ENCODE data around the gene SAMD10.
"Not testable (repeated sequence)": the region's sequence is repeated elsewhere in the genome, so short reads cannot be mapped to it uniquely, and the experiment has no call there.

The SAMD10 gene

DNA sequence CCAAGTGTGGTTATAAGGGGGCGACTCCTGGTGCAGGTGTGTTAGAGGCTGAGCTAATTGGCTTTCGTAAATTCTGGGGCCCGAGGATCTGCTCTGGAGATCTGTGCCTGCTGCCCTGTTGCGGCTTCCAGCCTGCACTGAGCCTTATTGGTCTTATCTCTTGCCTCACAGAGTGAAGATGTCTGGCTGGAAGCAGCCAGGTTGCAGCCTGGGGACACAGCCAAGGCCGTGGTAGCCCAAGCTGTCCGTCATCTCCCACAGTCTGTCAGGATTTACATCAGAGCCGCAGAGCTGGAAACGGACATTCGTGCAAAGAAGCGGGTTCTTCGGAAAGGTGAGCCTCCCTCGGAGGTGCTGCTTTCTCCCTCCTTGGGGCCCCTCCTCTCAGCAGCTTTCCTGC, 21.5 kb upstream of the SAMD10 start:
- no peak for DNase-seq

DNA sequence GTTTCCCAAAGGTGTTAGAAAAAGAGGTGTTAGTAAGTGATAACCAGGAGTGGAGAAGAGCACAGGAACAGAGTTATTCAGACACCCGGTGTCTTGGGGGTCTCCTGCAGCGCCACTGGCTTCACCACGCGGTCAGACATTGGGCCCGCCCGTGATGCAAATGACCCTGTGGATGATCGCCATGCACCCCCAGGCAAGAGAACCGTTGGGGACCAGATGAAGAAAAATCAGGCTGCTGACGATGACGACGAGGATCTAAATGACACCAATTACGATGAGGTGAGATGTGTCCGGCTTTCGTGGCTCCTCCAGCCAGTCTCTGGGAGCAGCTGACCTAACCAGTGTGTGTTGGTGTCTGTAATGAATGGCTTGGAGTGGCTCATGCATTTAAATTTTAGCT, 3.5 kb upstream of the SAMD10 start:
- DNase-seq = no peak

DNA sequence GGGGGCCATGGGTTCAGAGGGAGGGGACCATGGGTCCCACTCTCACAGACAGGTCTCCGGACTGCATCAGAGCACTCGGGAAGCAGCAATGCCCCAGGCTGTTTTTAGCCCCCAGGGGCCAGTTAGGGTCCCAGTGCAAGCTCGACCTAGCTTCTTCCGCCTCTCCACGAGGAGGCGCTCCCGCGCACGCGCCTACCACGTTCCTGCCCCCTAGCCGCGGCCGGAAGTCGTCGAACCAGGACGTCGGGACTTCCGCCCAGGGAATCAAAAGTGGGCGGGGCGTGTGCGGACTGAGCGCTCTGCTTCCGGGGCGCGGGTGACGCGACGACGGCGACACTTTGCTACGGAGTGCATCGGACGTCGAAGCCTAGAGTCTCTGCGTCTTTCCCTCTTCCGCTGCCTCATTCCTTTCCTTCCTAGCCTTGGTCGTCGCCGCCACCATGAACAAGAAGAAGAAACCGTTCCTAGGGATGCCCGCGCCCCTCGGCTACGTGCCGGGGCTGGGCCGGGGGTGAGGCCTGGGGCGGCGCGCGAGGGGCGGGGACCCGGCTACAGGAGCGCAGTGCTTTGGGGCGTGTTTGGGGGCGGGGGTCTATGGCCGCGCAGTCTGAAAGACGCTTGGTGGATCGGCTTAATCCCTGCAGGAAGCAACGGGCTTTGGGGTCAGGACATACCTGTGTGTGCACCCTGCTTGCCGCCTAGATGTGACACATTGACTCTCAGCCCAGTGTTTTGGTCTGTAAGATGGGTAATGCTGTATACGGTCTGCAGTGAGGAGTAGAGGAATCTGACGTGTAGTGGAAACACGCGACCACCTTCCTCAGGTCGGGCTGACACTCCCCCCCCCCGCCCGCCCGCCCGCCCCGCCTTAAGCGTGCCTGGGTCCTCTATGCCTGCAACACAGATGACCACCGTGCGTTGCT, 1.6 kb upstream of the SAMD10 start, which contains the start of gene PRPF6:
TSS of gene PRPF6 (plus strand) at position 327 of the 923 bp plus-strand sequence. CDS start at position 441, 114 bp downstream.
- peak; percentile 99 for DNase-seq

DNA sequence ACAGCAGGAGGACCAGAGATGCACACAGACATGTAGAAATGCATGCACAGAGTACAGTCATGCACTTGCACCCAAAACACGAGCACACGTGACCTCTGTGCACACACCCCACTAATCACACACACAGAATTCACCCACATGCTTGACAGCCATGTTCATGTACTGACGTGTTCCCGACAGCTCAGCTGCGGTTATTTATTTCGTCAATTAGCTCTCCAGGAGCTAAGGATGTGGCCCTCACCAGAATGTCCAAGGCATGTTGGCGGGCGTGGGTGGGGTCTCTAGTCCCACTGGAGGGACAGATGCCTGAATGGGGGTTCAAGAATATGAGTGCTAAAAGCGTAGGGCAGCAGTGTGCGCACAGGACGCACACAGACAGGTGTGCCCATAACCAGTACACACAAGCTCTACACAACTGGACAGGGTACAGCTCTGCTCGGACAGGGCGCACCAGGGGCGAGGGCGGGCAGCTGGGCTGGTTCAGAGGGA, 919 bp upstream of the SAMD10 start:
- DNase-seq = no peak

DNA sequence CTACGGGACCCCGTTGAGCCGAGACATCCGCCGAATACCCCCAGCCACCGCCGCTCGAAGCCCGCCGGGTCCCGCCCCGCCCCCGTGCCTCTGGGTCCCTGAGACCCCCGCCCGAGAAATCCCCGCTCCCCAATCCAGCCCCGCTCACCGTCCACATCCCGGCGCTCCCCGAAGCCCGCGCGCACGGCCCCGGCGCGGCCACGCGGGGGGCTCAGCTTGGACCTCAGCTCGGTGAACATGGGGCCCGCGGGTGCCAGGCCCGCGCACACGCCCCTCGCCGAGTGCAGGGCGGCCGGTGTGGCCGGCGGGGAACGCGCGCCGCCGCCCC, 249 bp downstream of the SAMD10 start:
- no peak for DNase-seq

DNA sequence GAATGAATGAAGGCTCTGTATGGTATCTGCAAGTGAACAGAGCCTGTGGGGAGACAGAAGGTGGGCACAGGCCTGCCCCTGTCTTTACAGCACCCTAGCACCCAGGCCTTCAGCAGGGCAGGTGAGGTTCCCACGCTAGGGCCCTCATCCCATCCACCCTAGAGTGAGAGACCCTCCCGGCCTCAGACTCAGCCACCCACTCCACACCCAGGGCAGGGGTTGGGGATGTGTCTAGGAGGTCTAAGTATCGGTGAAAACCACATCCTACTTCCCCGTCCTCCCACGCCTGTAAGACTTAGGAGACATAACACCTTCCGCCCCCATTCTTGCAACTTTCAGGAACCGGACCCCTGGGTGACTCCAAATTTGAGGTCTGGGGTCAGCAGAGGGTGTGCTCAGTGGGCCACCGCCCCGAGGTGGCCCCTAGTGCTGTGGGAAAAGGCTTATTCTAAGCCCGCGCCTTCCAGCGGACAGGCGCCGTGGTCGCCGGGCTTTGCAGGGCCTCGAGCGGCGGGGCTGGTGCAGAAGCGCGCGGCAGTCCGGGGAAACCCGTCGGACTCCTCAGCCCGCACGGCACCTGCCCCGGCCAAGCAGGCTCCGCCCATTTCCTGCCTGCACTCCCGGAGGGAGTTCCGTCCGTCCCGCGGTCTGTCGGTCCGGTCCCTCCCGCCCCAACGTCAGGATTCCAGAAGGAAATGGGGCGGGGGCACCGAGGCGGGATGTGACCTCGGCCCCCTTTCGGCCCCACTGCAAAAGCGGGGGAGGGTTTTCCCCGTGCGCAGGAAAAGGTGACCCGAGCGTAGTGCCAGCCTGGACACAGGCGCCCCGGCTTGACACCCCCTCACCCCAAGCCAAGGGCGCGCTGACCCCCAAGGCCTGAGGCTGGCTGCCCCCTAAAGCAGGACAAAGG, 868 bp downstream of the SAMD10 start:
- DNase-seq = peak; percentile 79

DNA sequence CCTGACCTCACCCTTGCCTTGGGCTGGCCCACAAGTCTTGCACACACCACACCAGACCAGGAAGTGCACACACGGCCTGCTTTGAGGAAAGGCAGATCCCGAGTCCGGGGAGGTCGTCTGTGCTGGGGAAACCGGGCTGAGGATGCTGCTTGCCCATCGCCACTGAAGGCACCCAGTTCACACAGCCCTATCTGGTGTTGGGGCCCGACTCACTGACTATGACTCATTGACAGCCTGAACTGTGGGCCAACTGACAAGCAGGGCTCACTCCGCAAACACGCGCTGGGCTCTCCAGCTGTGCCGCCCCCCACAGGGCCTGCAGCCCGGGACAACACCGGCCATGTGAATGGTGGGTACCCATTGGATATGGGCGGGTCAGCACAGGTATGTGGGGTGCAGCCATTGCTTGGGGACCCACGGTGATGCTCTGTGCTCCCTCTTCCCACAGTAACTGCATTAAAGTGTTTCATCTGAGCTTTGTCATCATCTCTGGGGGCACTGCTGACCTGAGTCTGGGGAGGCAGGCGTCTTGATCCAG, 1.6 kb downstream of the SAMD10 start:
- DNase-seq = no peak

DNA sequence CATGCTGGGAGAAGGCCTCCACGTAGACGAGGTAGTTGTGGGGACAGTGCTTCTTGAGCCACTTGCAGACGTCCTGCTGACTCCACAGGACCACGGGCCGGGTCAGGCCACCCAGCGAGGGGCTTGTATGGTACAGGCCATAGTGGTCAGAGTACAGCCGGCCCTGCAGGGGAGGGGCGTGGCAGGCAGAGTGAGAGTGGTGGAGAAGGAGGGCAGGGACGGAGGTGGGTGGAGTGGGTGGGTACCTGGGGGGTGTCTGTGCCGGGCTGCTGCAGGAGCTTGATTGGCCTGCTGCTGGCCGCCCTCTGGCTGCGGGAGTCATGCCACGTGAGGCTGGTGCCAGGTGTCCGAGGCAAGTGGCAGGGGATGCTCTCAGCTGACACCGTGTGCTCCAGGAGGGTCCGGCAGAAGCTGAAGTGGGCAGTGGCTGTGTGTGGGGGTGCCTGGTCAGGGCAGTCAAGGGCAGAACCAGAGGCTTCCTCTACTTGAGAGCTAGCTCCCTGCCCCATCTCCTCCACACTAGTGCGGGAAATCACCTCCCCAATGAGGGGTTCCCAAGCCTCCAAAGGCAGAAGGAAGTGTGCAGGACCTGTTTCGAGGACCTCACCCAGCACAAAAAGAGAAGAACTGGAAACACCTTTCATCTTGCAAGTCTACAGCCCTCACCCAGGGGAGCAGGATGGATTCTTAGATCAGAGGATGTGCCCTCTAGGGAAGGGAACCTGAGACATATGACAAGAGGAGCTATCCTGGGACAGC, 2.3 kb downstream of the SAMD10 start:
- DNase-seq = no peak

DNA sequence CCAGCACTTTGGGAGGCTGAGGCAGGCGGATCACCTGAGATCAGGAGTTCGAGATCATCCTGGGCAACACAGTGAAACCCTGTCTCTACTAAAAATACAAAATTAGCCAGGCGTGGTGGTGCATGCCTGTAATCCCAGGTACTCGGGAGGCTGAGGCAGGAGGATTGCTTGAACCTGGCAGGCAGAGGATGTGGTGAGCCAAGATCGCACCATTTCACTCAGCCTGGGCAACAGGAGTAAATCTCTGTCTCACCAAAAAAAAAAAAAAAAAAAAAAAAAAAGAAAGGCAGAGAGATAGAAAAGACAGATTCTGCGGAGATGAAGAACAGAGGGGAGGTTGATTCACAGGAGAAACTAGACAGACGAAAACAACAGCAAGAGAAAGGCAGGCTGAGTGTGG, 2.9 kb downstream of the SAMD10 start:
- not testable (repeated sequence) for DNase-seq

DNA sequence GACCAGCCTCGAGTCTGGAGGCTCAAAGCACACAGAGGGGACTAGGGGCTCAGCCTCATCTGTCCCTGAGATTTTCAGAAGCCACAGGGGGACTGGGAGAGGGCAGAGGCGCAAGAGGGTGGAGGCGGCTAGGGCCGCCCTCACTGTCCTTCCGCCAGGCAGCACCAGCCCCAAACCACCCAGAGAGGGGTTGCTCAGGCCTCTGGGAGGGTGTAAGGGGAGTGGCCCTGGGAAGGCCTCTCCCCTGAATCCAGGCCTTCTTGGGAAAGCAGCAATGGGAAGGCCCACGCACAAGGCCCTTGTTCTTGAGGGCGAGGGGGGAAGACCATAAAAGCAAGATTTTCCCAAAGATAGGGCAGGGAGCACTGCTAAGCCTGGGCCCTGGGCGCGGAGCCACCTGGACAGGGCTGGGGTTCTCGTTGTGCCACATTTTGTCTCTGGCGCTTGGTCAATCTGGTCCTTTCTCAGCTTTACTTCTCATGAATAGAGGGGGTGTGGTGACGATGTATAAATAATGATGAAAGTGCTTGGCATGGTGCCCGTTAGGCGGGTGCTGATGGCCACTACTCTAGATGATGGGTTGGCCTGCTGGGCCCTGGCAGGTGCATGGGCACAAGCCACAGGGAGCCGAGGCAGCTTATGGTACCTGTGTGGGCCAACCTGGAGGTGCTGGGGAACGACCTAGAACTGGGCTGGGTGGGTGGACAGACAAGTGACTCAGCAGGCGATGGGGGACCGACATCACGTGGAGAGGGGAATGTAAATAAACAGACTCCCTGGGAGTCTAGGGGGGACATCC, 4.8 kb downstream of the SAMD10 start:
- no peak for DNase-seq

DNA sequence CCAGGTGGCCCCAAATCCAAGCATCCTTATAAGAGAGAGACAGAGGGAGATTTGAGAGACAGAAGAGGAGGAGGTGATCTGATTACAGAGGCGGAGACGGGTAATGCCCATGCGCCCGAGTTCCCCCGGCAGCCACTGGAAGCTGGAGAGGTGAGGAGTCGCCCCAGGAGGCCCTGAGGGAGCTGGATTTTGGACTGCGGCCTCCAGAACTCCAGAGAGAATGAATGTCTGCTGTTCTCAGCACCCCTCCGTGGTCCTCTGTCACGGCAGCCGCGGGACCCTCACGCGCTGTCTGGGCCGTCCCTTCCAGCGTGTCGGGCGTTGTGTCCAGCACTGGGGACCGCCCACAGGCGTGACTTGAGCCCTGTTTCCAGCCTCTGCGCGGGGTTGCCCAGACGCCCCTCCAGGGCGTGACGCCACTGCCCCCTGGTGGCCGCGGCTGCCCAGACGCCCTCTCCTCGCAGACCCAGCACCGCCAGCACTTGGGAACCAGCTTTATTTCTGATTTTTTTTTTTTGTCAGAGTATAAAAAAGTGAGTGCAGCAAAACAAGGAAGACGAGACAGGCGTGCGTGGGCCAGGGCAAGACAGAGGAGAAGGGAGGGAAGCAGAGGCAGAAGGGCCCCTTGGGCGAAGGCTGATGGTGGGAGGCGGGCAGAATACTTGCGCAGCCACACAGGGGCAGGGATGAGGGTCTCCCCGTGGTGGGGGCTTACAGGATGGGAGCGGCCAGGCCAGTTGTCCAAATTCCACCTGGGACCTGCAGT, 5.6 kb downstream of the SAMD10 start:
- DNase-seq = peak; percentile 98

DNA sequence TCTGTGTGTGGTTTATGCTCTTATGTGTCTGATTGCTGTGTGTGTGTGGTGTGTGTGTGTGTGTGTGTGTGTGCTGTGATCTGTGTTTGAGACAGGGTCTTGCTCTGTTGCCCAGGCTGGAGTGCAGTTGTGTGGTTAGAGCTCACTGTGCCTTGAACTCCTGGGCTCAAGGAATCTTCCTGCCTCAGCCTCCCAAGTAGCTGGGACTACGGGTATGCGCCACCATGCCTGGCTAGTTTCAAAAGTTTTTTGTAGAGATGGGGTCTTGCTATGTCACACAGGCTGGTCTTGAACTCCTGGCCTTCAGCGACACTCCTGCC, 6.3 kb downstream of the SAMD10 start:
- DNase-seq = no peak

DNA sequence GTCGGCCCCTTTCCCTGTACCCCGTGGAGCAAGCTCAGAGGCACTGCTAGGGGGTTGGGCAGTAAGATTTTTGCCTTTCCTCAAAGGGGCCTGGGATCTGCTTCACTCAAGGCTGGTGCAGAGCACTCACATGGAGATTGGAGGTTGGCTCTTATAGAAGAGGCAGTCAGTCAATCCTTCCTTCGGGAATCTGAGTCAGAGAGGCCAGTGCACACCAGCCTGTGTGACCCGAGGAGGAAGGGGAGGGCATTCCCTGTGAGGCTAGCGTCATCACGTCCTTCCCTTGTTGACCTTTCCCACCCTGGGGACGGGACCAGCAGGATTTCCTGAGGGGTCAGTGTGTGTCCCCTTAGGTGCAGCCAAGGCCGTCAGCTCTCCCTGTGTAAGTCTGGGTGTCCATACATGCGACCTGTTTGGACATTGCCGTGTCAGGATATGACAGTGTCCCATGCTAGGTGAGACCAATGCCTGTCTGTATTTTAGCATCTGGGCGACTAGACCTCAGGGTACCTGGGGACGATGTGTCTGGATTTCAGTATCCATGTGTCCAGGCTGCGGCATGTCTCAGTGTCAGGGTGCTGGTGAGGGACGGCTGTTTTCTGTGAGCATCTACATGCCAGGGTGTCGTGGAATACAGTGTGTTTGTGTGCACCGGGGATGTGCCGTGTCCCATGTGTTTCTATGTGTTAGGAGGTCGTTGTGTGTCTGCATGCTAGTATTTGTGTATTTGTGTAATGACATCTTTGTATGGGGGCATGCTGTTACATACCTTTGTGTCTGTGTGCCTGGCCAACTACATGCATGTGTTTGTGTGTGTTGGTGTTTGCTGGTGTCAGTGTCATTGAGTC, 6.9 kb downstream of the SAMD10 start:
- DNase-seq = no peak

DNA sequence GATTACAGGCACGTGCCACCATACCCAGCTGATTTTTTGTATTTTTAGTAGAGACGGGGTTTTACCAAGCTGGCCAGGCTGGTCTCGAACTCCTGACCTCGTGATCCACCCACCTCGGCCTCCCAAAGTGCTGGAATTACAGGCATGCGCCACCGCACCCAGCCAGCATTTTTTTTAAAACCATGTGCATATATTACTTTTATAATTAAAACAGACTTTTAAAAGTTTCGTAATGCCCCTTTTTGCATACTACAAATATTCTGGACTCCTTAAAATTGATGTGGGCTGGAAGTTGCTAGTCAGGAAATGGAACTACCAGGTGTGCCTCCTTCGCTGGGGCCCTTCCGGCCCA, 7.5 kb downstream of the SAMD10 start:
- DNase-seq = not testable (repeated sequence)

DNA sequence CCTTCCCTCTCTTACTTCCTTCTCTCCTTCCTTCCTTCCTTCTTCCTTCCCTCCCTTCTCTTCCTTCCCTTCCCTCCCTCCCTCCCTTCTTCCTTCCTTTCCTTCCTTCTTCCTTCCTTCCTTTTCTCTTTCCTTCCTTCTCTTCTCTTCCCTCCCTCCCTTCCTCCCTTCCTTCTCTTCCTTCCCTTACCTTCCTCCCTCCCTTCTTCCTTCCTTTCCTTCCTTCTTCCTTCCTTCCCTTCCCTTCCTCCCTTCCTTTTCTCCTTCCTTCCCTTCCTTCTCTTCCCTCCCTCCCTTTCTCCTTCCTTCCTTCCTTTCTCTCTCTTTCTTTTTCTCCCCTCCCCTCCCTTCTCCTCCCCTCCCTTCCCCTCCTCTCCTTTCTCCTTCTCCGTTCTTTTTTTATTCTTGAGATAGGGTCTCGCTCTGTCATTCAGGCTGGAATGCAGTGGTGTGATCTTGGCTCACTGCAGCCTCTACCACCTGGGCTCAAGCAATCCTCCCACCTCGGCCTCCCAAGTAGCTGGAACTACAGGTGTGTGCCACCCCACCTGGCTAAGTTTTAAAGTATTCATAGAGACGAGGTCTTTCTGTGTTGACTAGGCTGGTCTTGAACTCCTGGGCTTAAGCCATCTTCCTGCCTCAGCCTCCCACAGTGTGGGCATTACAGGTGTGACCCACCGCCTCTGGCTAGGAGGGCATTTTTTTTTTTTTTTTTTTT, 8.6 kb downstream of the SAMD10 start:
- no peak for DNase-seq

DNA sequence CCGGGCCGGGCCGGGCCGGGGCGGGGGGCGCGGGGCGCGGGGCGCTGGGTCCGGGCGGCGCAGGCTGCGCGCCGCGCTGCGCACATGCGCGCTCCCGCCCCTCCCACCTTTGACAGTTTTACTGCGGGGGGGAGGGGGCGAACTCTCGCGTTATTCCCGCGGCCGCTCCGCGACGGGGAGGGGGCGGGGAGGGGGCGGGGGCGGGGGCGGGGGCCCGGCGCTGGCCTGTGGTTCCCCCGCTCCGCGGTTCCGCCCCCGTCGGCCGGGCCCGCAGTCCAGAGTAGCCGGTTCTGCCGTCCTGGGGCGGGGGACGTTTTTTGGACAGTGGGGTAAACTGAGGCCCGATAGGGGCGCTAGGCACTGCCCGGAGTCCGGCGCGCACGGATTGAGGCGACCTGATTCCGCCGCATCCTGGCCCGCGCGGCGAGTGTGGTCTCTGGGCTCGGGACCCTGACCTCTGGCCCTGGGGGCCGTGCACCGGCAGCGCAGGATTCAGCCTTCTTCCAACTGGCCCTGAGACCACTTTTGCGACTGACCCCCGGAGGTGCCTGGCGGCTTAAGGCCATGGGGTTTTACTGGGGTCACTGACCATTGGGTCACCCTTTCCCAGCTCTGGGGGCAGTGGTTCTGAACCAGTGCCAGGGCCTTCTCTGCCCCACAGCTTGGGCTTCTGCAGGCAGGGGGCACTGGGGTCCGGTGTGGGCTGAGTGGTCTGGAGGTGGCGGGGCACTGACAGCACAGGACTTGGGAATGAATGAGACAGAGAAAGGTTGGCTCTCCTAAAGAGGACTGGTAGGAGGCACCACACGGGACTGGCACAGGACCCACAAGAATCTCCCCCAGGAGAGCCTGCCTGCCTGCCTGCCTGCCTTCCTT, 9.4 kb downstream of the SAMD10 start, which contains the start of gene ZNF512B:
TSS of gene ZNF512B (minus strand) at position 93 of the 876 bp plus-strand sequence. CDS start 1,980 bp downstream, outside the sequence.
- DNase-seq = peak; percentile 84

DNA sequence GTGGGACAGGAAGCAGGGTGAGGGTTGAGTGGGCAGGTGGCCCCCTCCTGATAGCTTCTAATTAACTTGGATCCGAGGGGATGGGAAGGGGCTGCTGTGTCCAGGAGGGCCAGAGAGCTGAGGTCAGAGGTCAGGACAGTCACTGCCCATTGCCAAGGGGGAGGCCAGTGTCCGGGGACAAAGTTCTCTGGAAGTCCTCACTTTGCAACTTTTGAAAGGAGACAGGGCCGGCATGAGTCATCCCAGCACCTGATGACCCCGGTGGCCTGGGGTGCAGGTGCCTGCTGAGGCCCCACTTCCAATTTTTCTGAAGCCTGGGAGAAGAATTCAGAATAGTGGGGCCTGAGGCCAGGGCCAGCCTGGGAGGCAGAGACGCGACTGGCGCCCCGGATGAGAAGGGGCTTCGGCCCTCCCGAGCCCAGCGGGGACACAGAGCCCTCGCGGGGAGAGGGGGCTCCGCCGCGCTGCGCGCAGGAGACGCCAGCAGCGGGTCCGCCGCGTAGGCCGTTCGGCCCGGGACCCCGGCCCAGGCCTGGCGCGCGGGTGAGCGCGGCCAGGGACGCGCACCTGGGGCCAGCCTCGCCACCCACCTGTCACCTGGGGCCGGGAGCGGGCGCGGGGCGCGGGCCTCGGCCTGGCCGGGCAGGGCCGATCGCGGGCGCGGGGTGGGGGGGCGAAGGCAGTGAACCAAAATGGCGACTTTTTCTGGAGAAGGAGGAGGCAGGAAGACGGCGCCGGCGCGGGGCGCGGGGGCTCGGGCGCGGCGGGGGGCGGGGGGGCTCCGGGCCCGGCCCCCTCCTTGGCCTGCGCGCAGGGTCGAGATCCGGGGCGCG, 10.3 kb downstream of the SAMD10 start:
- DNase-seq = no peak

Measured in NCI-H82 (cell line).